Hepatocyte (in vitro differentiated cells): Measurements from ENCODE around the gene RPTOR. TPM values are rescaled to one million over a fixed set of nuclear protein-coding genes. Genes with fewer than 3 reads are reported as not detected.

Experiments
- DNase-seq: peaks from one replicate; pipeline ENCODE4 v3.0.0-alpha.2; 2016; ENCODE audit warnings: low spot score
- H2AFZ ChIP-seq: fragments of 200-600 bp; sonication (generic); 2 replicates; pipeline ENCODE4 v1.6.0; 2016; ENCODE audit warnings: antibody characterized with exemption, mild to moderate bottlenecking
- H3K27ac ChIP-seq: fragments of 200-600 bp; sonication (generic); 2 replicates; pipeline ENCODE4 v1.5.1; 2016; ENCODE audit warnings: mild to moderate bottlenecking
- H3K27me3 ChIP-seq: fragments of 200-600 bp; sonication (generic); 2 replicates; pipeline ENCODE4 v1.6.1; 2016
- H3K36me3 ChIP-seq: fragments of 200-600 bp; sonication (generic); replicated peaks from 2 replicates; pipeline ENCODE4 v1.5.1; 2016; ENCODE audit warnings: low read depth; ENCODE audit not compliant: insufficient read depth
- H3K4me1 ChIP-seq: fragments of 200-600 bp; sonication (generic); 2 replicates; pipeline ENCODE4 v1.5.1; 2016; ENCODE audit warnings: mild to moderate bottlenecking, moderate library complexity; ENCODE audit not compliant: insufficient read depth
- H3K4me2 ChIP-seq: fragments of 200-600 bp; sonication (generic); 2 replicates; pipeline ENCODE4 v1.6.0; 2016
- H3K4me3 ChIP-seq: fragments of 200-600 bp; sonication (generic); 2 replicates; pipeline ENCODE4 v1.5.1; 2016; ENCODE audit warnings: mild to moderate bottlenecking
- H3K79me2 ChIP-seq: fragments of 200-600 bp; sonication (generic); 2 replicates; pipeline ENCODE4 v1.6.0; 2017; ENCODE audit warnings: mild to moderate bottlenecking
- H3K9me2 ChIP-seq: fragments of 200-600 bp; sonication (generic); replicated peaks from 2 replicates; pipeline ENCODE4 v1.6.0; 2017; ENCODE audit warnings: mild to moderate bottlenecking; ENCODE audit not compliant: insufficient read depth
- H3K9me3 ChIP-seq: fragments of 200-600 bp; sonication (generic); 2 replicates; pipeline ENCODE4 v1.5.1; 2016; ENCODE audit warnings: low read depth, mild to moderate bottlenecking
- H4K20me1 ChIP-seq: fragments of 200-600 bp; sonication (generic); 2 replicates; pipeline ENCODE4 v1.6.0; 2016; ENCODE audit warnings: mild to moderate bottlenecking; ENCODE audit not compliant: insufficient read depth, poor library complexity, severe bottlenecking
- CTCF ChIP-seq: fragments of 200-600 bp; sonication (generic); IDR thresholded peaks from 2 replicates; pipeline ENCODE4 v1.5.1; 2016; ENCODE audit warnings: antibody characterized with exemption, mild to moderate bottlenecking; ENCODE audit not compliant: poor library complexity
- EZH2 ChIP-seq: fragments of 200-600 bp; sonication (generic); IDR thresholded peaks from 2 replicates; pipeline ENCODE4 v1.6.1; 2016; ENCODE audit warnings: antibody characterized with exemption, mild to moderate bottlenecking, borderline replicate concordance
- EZH2phosphoT487 ChIP-seq: fragments of 200-600 bp; sonication (generic); IDR thresholded peaks from one replicate; pipeline ENCODE4 v1.6.1; 2018; ENCODE audit warnings: antibody characterized with exemption, mild to moderate bottlenecking, low read depth, moderate library complexity; ENCODE audit not compliant: unreplicated experiment, severe bottlenecking
- WGBS: methylation state at CpG from one replicate; pipeline ENCODE4 v1.1.6; 2016; ENCODE audit warnings: low lambda C conversion rate; ENCODE audit errors: missing lambda C conversion rate; 5-methylcytosine and 5-hydroxymethylcytosine counted together
- polyA plus RNA-seq: library from polyadenylated mRNA; unstranded; fragments of >200 nt; fragmentation: Nextera tagmentation; extraction: Ambion mirVana; gene quantifications from 2 replicates; pipeline ENCODE4 v1.2.1, GENCODE V29; 2016
- total RNA-seq: library from RNA; depleted of rRNA; stranded (reverse); fragments of >200 nt; gene quantifications from 2 replicates; pipeline ENCODE4 v1.2.3, GENCODE V29; 2014

The RPTOR gene
- total and polyA plus RNA-seq, 2 experiments from 2014 or later = 14.1 to 20.6 TPM

GRCh38 chr17:80652756-80653330 lies 108.2 kb downstream of the RPTOR start:
- Histone ChIP-seq H3K79me2 (peaks cover 64% of the 10 kb centered on the region), H3K4me1 (peaks cover 13% of the 10 kb centered on the region)

GRCh38 chr17:80653856-80654255 lies 109.2 kb downstream of the RPTOR start:
- 95% methylated on average over 6 of the region's 6 CpGs for WGBS
- Histone ChIP-seq H3K4me1 (peaks cover 13% of the 10 kb centered on the region), H3K27ac (no peak overlapping the region), H2AFZ (no peak overlapping the region), H3K27me3 (no peaks in the 10 kb centered on the region), H3K4me3 (no peak overlapping the region), H4K20me1 (peaks cover 5% of the 10 kb centered on the region), H3K36me3 (no peaks in the 10 kb centered on the region), H3K4me2 (no peak overlapping the region), H3K9me2 (no peaks in the 10 kb centered on the region), H3K9me3 (no peaks in the 10 kb centered on the region), H3K79me2 (peaks cover 64% of the 10 kb centered on the region)
- TF ChIP-seq EZH2phosphoT487 = no peak
- no peak for TF ChIP-seq EZH2
- TF ChIP-seq CTCF = no peak
- DNase-seq = no peak

More at GRCh38 chr17:80652756-80653330, 108.2 kb downstream of the RPTOR start:
- no peak overlapping the region for H3K4me3 ChIP-seq
- H3K4me2 ChIP-seq = no peak overlapping the region
- no peaks in the 10 kb centered on the region for H3K9me3 ChIP-seq
- 100% methylated on average over 3 of the region's 3 CpGs for WGBS
- peaks cover 5% of the 10 kb centered on the region for H4K20me1 ChIP-seq
- H2AFZ ChIP-seq = no peak overlapping the region
- no peak for DNase-seq
- no peak overlapping the region for H3K27ac ChIP-seq
- H3K9me2 ChIP-seq = no peaks in the 10 kb centered on the region
- H3K27me3 ChIP-seq = no peaks in the 10 kb centered on the region
- H3K36me3 ChIP-seq = no peaks in the 10 kb centered on the region
- no peak for TF ChIP-seq EZH2
- TF ChIP-seq EZH2phosphoT487 = no peak
- no peak for TF ChIP-seq CTCF

GRCh38 chr17:80655608-80656007 lies 111.0 kb downstream of the RPTOR start:
- TF ChIP-seq EZH2 (no peak), EZH2phosphoT487 (no peak), CTCF (no peak)
- H3K27me3 ChIP-seq = no peaks in the 10 kb centered on the region
- no peaks in the 10 kb centered on the region for H3K9me2 ChIP-seq
- no peaks in the 10 kb centered on the region for H3K9me3 ChIP-seq
- 95% methylated on average over 7 of the region's 7 CpGs for WGBS
- no peak overlapping the region for H3K4me2 ChIP-seq
- no peak overlapping the region for H3K27ac ChIP-seq
- no peak overlapping the region for H3K4me3 ChIP-seq
- no peak for DNase-seq
- peaks cover 1% of the 10 kb centered on the region for H3K4me1 ChIP-seq
- H3K79me2 ChIP-seq = peaks cover 69% of the 10 kb centered on the region
- H2AFZ ChIP-seq = no peak overlapping the region
- H4K20me1 ChIP-seq = peaks cover 2% of the 10 kb centered on the region
- H3K36me3 ChIP-seq = no peaks in the 10 kb centered on the region

GRCh38 chr17:80656590-80656989 lies 112.0 kb downstream of the RPTOR start:
- DNase-seq = no peak
- Histone ChIP-seq H3K79me2 (peaks cover 67% of the 10 kb centered on the region), H2AFZ (no peak overlapping the region), H4K20me1 (no peaks in the 10 kb centered on the region), H3K4me1 (no peaks in the 10 kb centered on the region), H3K9me3 (no peaks in the 10 kb centered on the region), H3K4me2 (no peak overlapping the region), H3K4me3 (no peak overlapping the region), H3K9me2 (no peaks in the 10 kb centered on the region), H3K36me3 (no peaks in the 10 kb centered on the region), H3K27me3 (no peaks in the 10 kb centered on the region), H3K27ac (no peak overlapping the region)
- TF ChIP-seq CTCF = no peak
- no peak for TF ChIP-seq EZH2phosphoT487
- no peak for TF ChIP-seq EZH2
- 87% methylated on average over 8 of the region's 8 CpGs for WGBS
